Right lung (tissue), 5 donors: Measurements from ENCODE around the gene TBC1D12. TPM values are rescaled to one million over a fixed set of nuclear protein-coding genes. Genes with fewer than 3 reads are reported as not detected.

ENCODE experiments used
- DNase-seq, 2 donors: peaks; one replicate each; pipeline ENCODE4 v3.0.0-alpha.2; 2013
- polyA plus RNA-seq, 5 donors: library from polyadenylated mRNA; unstranded; fragments of 120-200 nt; gene quantifications; one replicate each; pipeline versions ENCODE4 v1.2.1 to v1.2.3, GENCODE V29; 2013; ENCODE audit warnings: inconsistent platforms in 1 of 5, low replicate concordance in 1 of 5; ENCODE audit not compliant: insufficient read length in 5 of 5, insufficient read depth in 1 of 5

Gene TBC1D12
- polyA plus RNA-seq, 5 donors = 16.5 to 25.7 (median 17.6) TPM

DNA sequence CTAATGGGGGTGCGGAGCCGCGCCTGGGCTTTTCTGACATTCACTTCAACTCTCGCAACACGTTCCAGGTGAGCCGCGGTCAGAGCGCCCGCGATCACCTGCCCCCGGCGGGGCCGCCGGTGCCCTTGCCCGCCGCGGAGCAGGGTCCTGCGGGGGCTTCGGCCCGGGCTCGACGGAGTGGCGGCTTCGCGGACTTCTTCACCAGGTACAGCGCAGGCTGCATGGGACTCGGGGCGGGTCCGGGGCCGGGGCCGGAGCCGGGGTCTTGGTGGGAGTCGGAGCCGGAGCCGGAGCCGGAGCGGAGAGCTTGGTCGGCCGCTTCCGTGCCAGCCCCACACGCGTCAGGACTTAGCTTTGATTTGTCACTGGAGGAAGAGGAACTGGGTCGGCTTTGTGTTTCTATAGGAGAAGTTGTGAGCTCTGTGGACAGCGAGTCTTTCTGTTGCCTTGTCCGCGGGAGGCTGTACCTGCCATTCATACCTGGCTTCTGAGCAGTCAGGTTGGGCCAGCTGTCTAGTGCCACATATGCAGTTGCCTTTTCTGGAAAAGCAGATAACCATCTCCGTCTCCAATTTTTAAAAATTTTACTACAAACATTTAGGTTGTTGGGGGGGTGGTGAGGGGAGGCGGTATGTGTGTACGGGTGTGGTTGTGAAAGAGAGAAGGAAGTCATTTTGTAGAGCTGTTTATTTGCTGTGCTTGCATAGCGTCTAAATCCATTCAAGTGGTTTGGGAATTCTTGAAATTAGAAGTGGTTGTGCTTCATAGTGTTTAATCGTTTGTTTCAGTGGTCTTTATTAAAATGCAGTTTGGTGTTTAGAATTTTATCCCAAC is 1.3 kb downstream of the TBC1D12 start:
- peak; percentile 69 to 72 for DNase-seq

- DNase-seq = no peak
Measured at GRCh38 chr10:94405406-94405805, 3.1 kb downstream of the TBC1D12 start.

- DNase-seq = no peak
Measured at GRCh38 chr10:94407668-94408067, 5.3 kb downstream of the TBC1D12 start.

DNA sequence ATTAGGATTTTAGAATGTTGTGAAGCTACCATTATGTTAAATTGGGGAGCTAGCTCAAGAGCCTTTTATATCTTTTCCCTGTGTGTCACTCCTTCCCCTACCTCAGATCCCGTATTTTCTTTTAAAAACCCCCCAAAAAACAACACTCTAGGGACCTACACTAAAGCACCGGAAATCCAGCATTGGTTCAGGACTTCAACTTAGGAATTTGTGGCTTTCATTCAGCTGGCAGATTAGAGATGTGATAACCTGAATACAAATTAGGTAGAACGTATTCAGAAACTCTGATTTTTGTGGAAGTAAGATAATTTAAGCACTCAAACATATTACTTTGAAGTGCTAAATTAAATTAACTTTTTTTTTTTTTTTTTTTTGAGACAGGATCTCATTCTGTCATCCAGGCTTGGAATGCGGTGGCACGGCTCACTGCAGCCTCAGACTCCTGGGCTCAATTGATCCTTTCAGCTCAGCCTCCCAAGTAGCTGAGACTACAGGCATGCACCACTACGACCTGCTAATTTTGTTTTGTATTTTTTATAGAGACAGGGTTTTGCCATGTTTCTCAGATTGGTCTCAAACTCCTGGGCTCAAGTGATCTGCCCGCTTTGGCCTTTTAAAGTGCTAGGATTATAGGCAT is 6.8 kb downstream of the TBC1D12 start:
- DNase-seq = no peak

DNA sequence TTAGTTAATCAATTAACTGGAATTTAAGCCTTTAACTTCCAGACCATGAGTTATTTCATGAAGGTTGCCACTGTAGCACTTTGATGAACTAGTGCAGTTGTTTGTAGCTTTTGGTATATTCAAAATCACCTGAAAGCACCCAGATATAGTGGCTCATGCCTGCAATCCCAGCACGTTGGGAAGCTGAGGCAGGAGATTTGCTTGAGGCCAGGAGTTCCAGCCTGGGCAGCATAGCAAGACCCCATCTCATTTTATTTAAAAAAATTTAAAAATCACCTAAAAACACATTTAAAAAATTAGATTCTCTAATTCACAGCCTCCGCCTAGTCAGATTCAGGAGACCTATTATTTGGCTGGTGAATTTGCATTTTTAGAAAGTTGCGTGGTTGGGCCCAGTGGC is 9.0 kb downstream of the TBC1D12 start:
- DNase-seq = no peak

DNA sequence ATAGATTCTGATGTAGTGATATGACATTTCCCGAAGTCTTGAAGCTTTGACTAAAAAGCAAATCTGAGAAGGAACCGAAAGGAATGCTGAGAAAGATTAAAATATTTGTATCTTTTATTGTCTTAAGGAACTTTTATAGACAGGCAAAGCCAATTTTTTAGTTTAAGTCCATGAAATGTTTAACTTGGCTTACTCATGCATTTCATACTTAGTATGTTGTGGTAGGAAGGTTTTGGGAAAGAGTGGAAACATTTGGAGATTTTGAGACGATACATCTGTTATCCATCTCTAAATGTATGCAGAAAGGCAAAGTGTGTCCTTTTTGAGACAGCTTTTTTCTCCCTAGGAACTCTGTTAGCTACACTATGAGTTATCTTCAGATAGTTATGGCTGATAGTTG is 10.1 kb downstream of the TBC1D12 start:
- DNase-seq = peak; percentile 51

DNA sequence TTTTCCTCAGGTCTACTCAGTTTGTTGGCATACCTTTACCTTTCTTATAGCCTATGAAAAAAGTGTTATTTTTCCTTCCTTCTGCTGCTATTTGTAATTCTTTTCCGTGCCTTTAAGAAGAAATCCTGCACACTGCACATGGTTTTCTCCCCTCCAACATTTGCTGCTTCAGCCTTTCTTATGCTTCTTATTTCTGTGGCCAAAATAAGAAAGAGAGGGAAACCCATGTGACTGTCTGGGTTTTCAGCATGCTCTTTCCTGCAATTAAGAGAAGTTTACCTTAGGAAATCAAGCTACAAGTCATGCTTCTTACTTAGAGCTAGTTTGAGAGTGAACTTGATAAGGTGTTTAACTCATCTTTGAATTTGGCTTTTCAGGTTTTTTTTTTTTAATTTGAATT is 11.0 kb downstream of the TBC1D12 start:
- no peak for DNase-seq

- DNase-seq = no peak
Measured at GRCh38 chr10:94416896-94417295, 14.6 kb downstream of the TBC1D12 start.

DNA sequence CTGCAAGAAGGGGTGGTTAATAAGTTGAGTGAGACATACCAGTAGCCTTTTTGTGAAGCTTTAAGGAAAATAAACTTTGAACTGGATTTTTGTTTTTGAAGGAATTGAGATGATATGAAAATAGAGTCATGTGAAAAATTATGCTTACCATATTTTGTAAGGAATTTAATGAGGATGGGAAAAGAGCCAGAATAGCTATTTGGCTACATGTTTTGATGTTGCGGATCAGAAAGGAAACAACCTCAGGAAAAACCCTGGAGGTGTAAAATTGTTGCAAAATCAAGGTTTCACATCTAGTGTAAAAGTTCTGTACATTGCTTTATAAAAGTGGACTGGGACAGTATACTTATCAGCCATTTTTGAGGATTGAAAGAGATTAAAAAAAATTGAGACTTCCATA is 15.0 kb downstream of the TBC1D12 start:
- DNase-seq = no peak

- no peak for DNase-seq
Measured at GRCh38 chr10:94420516-94420915, 18.2 kb downstream of the TBC1D12 start.

DNA sequence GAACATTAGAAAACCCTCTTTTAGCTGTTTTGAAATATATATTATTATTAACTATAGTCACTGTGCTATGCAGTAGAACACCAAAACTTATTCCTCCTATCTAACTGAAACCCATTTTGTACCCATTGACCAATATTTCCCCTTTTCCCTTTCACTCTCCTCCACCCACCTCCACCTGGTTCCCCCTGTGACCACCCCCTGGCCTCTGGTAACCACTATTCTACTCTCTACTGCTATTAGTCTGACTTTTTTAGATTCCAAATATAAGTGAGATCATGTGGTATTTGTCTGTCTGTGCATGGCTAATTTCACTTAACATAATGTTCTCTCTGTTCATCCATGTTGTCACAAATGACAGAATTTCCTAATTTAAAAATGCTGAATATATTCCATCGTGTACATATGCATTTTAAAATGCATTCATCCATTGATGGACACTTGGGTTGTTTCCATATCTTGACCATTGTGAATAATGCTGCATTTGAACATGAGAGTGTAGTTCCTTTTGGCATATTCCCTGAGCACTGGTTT is 18.7 kb downstream of the TBC1D12 start:
- no peak for DNase-seq

DNA sequence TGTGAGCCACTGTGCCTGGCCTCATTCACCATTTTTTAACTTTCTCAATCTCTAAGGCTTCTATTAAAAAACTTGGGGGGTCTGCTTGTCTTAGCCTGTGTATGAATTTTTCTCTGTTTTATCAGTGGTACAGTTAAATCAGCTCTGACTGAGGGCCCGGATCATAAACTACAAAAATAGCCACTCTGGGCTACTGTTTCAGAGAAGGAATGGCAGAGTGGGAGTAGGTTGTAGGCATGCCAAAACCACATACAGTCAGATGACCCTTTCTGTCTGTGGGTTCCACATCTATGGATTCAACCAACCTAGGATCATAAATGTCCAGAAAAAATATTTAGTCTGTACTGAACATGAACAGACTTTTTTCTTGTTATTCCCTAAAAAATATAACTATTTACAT is 21.3 kb downstream of the TBC1D12 start:
- DNase-seq = no peak

GRCh38 chr10:94424714-94425337 is 22.5 kb downstream of the TBC1D12 start:
- no peak for DNase-seq

- no peak for DNase-seq
Measured at GRCh38 chr10:94425942-94426341, 23.6 kb downstream of the TBC1D12 start.

DNA sequence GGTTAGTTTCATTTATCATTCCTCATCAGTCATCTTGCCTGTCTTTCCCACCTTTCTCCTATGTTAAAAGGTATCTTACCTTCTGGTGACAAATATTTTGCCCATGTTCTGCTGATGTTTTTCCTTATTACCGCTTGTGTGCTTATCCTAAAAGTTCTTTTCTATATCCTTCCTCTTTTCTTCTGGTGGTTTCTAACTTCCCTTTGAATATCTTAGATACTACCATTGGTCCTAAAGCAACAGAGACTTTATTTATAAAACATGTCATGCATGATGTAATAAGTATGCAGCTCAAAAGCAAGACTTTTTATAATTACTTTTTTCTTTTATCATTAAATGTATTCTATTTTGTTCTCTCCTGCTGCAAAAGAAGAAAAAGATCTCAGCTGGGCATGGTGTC is 24.8 kb downstream of the TBC1D12 start:
- no peak for DNase-seq

GRCh38 chr10:94428766-94429707 is 26.7 kb downstream of the TBC1D12 start:
- DNase-seq = no peak

DNA sequence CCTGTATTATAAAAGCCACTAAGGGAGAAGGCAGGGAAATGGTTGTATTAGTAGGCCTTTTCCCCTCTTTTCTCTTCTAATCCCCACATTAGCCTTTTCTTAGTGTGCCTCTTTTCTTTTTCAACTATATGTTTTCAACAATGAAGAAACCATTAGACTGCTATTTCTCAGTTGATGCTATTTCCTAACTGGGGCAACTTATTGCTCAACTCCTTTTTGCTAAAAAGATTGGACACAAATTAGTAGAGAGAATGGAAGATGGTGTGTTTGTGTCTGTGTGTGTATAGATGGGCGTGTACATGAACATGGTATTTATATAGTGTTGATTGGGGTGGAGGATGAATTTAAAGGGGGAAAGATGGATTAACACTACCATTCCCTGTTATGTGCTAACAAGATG is 28.4 kb downstream of the TBC1D12 start:
- DNase-seq = no peak

DNA sequence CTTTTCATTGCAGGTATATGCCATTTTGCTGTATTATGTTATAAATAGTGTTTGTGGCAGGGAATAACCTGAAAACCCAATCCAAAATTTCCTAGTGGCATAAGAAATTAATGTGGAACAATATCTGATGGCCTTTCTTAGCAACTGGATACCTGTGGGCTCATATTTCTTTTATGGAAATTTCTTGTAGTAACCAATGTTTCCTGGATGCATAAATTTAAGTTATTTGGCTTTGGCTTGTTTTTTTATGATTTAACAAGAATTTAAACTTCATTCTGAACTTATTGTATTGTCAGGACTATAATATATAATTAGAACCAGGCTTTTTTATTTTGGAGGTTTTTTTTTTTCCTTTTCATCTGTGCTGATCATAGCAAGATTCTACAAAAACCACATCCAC is 30.1 kb downstream of the TBC1D12 start:
- no peak for DNase-seq

DNA sequence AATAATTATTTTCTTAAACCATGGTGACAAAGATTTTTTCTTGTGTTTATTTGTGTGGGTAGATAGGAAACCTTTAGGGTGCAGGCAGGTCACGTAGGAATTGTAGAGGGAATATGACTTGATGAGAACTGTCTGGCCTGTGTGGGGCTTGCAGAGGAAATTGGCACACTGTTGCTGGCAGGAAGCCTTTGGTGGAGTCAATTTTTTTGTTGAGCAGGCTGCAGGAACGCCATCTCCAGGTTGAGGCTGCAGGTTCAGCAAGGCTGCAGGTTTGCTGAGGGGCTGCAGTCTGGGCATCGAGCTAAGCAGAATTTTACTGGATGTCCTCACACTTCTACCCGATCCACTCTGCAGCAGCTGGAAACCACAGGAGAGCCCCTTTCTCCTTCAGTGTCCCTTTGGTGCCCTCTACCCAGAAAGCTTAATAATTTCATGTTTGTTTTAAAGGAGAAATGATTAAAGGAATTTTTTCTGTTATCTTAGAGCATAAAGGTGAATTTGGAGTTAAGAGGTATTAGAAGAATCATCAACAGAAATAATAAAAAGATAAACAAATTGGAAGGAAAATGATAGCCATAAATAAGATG is 37.0 kb downstream of the TBC1D12 start:
- DNase-seq = no peak

DNA sequence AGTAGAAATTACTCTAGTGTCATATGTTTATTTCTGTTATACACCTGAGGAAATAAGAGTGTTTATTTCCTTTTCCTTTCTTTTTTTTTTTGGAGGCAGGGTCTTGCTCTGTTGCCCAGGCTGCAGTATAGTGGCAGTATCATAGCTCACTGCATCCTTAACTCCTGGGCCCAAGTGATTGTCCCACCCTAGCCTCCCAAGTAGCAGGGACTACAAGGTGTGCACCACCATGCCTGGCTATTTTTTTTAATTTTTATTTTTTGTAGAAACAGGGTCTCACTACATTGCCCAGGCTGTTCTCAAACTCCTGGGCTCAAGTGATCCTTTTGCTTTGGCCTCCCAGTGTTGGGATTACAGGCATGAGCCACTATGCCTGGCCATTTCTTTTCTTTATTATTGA is 37.8 kb downstream of the TBC1D12 start:
- DNase-seq = no peak

DNA sequence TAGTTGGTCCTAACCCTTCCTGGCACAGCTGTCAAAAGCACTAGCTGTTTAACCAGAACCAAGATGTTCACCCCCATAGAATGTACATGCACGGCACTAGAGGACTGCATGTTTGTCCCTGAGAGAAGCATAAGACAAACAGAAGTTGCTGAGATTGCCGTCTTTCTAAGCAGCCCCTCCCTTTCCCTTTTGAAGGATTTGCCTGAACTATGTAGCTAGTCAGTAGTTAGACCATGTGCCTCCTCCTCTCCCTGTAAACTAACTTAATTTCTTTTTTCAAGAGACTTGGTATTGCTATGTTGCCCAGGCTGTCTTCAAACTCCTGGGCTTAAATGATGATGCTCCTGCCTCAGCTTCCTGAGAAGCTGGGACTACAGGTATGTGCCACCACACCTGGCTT is 40.7 kb downstream of the TBC1D12 start:
- DNase-seq = no peak
